UCSD-AML1 (cell line): ENCODE data around the gene STK33.

Experiments used
- DNase-seq: peaks from one replicate; lab custom pipeline; 2025; ENCODE audit not compliant: unreplicated experiment; lab: John Stamatoyannopoulos, UW

Gene STK33

DNA sequence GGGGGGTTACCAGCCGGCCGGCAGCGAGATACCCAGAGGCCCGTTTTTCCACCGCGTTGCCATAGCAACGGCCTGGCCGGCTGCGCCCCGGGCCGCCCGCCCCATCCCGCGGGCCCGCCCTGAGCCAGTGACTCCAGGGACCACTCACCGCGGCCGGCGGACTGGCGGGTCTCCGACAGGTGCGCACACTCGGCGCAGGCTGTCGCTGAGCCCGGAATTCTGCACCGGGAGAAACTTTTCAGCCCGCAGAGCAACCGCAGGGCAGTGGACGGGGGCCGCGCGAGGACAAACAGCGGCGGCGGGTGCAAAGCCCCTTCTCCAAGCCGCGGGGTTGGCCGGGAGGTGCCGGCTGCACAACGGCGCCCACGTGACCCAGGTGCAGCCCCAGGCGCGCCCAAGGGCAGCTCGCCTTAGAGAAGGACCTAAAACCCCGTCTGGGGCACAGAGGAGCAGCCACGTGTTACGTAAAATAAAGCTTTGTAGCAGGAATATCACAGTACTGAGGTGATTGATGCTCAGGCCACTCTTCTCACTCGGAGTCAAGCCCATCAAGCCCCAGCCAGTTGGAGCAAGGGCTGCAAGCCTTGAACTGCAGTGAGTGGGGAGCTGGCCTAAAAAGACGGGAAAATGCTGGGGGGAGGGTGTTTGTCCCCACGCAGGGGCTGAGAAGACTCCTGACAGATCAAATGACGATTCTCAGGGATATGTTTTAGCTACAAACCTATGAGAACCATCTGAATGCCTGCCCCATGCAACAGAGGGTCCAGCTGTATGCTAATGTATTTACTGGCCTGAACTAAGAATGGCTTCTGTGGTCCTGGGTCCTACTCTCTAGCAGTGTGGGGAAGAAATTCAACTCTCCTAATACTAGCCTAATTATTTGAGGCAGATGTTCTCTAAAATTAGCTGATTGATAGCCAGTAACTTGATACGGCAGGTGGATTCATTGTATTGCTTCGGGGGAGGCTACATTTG, at the start of gene STK33:
Gene STK33 (minus strand): TSS at position 294 of the 975 bp plus-strand sequence. CDS start 119,323 bp downstream, outside the sequence.
- no peak for DNase-seq

DNA sequence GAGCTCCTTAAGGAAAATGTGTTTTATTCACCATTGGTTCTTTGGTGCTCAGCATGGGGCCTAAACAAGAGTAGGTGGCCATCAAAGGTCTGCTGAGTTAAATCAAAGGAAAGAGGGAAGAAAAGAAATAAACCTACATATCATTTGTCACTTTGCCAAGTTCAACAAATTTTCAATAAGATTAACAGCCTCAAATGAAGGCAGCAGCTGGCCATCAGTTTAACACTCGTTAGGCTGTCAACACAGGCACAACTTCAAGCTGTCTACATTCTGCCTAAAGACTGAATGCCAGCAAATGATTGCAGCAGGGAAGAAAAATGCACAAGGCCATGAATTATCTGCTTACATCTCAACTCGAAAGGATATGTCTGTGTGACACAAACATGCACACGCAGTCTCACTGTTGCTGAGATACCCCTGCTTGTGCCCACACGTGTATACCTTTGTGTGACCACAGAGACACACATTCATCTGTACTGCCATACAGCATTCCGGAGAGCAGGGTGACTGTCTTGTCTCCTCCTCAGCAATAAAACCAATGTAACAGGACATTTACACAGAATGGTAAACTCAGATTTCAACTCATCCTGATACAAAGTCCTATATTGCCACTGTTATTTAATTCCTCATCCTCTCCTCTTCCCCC, 48.3 kb upstream of the STK33 start:
- no peak for DNase-seq

DNA sequence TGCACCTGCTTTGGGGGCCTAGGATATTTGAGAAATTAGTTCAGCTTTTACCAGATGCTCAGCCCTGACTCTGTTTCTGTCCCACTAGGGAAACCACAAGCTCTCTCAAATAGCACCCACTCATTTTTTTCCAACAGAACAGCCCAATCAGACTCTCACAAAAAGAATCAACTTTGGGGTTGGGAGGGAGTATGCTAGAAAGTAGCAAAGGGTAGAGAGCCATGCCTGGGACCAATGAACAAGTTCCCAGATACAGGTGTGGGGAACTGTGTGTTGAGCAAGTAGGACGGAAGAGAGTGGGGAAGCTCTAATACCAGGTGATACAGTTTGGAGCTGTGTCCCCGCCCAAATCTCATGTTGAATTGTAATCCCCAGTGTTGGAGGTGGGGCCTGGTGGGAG, 47.3 kb upstream of the STK33 start:
- DNase-seq = no peak

DNA sequence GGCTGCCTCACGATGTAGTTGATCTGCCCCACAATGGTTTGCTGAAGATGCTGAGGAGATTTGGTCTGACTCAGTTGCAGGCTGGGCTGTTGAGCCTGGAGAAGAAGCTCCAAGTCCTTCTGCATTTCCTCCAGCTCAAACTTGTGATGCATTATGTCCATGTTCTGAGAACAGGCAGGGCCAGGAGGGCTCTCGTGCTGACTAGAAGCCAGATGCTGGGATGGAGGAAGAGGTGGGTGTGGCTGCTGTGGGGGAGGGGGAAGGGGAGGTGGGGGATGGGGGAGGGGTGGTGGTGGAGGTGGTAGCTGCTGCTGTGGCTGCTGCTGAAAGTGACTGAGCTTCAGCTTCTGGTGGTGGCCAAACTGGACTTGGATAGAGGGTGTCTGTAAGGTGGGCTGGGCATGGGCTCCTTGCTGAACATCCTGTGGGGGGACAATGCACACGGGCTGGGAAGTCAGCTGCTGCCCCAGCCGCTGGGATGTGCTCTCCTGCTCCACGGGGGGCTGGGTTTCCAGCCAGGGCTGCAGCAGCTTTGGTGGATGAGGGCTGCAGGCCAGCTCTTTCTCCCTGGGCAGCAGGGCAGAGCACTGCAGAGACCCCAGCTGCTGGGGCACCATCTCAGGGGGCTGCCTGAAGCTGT, 46.4 kb upstream of the STK33 start:
- DNase-seq = no peak

DNA sequence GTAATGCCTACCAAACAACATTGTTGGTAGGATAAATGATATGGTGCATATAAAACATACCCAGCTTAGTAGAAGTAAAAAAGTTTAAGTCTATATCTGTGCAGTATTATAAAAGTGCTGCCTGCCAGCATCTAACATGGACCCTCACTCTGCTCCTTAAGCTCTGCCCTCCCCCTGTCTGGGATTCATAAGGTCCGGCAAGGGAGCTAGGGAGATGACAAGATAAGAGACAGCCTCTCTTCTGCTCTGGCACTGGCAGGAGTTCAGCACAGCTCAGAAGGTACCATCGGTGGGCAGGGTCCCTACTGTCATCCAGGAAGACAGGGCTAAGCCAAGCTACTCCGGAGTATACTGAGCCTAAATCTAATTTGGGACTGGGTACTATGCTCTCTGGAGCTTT, 45.6 kb upstream of the STK33 start:
- no peak for DNase-seq

DNA sequence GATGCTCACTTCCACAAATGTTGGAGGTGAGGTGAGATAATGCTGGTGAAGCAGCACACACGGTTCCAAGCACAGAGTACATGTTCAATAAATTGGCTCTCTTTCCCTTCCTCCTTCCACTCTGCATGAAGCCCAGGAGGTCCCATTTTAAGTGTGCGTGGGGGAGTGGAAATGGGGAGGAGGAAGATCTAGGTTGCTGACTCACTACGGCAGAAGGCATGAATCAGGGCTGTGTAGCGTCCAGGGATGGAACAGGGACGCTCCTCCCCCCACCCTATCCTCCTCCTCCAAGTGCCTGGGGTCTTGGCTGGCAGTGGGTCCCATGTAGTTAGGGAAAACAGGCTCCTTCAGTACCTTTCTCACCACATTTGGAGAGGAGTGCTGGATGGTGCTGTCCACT, 44.3 kb upstream of the STK33 start:
- DNase-seq = no peak

DNA sequence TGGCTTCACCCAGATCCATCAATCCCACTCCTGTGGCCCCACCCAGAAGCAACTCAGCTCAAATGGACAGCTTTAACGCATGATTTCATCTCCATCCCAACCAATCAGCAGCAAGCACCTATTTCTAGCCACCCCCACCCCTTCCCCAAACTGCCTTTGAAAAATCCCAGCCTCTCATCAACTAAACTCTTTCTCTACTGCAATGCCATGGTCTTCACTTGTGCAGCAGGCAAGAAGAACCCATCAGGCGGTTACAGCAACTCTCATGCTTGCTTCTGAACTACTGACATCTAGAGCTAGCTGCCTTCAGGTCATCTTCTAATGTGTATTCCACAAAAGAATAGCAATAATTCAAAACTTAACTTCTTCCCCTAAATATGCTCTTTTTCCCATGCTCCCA, 42.1 kb upstream of the STK33 start:
- DNase-seq = no peak

DNA sequence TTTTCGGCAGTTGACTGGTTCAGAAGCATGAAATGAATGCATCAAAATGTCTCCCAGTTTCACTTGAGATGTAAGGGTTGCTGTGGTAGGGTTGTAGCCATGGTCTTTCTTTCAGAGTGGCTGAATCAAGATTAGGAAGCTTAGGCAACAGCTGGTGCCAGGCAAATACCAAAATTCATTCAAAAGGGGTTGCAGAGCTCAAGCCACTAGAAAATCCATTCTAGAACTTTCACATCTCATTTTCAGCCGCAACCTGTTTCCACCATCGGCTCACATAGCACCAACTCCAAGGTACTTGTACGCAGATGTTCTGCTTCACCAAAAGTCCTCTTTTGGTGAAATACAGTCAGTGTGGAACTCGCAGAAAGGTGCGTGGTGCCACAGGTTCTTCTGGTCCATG, 40.5 kb upstream of the STK33 start:
- no peak for DNase-seq

DNA sequence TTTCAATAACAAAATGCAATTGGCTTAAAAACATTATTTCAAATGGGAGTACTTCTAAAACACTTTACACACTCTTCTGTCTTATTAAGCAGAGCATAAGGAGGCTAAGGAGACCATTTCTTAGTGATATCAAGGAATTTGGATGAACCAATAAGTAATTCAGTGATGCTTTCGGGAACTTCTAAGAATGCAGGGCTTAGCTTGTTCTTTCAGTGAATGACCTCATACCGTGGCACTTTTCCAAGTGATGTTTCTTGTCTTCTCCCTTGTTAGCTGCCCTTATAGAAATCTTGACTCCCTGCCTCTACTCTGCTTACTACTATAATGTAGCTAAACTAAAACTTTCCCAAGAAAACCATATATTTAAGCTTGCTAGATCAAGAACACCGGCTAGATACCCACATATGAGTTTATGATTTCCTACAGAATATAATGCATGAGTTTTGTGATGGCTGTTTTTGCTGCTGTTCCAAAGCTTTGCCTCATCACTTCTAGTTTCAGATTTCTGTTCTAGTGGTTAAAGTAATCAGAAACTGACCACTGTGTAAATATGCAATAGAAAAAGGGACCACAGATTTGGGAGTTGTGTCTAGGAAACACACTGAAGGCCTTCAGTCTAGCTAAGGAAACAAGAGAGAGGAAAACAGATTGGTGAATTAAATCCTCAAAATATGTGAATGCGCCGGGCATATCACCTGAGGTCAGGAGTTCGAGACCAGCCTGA, 37.5 kb upstream of the STK33 start:
- no peak for DNase-seq

DNA sequence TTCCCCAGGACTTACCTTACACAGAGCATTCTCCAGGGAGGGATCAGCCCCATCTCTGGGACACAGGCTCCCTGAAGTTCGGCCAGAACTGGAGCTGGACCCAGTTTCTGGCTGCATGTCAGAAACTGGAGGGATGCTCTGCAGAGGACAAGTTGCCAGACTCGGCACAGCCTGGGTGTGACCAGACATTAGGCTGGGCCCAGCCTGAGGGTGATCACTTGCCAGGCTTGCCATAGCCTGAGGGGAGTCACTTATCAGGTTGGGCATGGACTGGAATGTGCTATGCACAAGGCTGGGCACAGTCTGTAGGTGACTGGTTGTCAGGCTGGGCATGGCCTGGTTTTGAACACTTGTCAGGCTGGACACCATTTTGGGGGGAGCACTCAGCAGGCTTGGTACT, 30.7 kb upstream of the STK33 start:
- DNase-seq = no peak

DNA sequence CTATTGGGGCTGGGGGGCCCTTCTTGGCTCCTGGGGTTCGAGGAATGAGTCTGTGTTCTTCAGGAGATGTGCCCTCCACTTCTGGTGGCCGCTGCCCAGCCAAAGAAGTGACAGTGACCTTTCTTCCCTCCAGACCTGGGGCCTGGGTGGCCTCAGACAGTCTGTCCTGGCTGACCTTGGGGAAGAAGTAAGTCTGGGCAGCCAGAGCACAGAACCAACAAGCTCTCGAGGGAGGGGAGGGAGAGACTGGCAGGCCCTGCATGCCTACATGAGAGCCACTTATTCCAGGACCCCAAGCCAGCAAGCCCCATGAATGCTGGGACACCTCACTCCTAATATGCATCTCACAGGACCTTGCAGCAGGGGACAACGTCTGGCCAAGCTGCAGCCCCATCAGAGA, 27.1 kb upstream of the STK33 start:
- no peak for DNase-seq

DNA sequence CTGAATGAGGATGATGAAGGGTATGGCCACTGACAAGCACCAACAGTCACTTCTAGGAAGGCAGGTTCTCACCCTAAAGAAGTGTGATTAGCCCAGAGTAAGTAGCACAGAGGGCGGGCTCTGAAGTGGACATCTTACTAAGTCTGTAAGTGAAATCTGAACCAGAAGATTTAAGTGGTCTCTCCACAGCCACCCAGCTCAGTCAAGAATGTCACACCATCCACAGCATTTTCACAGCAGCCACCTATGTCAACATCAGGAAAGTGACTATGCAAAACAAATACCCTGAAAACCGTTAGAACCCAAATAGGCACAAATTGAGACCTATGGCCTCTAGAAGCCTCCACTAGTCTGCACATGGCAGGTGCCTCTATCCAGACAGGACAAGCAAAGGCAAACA, 23.0 kb upstream of the STK33 start:
- DNase-seq = no peak

DNA sequence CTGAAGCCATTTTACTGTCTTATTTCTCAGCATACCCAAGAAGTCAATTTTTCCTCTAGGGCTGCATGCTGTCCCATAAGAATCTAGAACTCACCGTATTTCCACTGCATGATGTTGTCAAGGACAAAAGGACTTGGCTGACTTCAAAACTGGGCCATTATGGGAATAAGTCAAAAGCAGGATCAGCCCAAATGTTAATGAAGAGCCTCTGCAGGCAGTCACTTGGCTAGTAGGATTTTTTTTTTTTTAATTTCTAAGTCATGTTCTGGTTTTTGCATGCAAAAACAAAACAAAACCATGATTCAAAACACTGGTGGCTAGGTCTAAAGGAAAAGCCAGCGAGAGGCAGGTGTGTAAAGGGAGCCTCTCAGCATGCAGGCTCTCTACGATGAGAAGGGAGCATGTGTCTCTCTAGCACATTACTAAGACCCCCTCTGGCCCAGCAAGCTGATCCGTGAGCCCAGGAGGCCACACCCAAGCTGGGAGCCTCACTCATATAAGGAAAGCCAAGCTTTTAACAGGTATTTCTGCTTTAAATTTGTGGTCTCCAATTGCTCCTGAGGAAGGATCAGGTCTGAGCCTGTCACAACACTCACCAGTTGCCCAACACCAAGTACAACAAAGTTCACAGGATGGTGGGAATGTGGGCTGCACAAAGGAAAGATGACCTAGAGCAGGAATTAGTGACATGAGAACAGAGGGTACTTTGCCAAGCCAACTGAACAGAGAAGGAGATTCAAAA, 21.4 kb upstream of the STK33 start:
- DNase-seq = no peak

DNA sequence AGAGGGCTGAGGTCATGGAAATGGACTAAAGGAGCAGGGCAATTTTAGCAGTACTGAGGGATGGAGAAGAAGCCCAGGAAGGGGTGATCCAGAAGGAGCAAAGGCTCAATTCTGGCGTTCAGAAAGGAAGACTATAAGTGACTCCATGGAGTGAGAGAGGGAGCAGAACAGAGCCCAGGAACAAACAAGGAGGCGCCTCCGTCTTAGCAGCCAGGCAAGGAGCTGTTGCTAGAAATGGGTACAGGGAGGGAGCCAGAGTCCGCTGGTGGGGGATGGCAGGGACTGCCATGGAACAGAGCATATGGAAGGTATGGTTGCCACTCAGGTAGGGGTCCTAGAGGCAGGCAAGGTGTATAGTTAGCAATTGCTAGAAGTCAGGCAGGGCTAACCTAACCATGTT, 20.5 kb upstream of the STK33 start:
- no peak for DNase-seq

DNA sequence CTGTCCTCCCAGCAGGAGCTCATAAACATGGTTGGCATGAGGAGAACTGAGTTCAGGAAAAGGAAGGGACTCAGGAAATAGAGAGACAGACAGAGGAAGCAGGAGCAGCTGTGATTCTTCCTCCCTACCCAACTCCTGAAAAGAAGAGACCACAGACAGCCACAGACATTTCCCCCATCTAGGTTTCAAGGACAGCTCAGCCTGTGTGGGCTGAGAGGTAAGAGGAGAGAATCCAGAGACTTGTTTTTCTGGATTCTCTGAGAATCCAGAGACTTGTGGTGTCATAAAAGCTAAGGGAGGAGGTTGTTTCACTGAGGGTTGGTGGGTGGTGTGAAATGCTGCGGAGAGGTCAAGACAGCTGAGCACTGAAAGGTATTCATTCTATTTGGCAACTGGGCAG, 19.0 kb upstream of the STK33 start:
- no peak for DNase-seq

DNA sequence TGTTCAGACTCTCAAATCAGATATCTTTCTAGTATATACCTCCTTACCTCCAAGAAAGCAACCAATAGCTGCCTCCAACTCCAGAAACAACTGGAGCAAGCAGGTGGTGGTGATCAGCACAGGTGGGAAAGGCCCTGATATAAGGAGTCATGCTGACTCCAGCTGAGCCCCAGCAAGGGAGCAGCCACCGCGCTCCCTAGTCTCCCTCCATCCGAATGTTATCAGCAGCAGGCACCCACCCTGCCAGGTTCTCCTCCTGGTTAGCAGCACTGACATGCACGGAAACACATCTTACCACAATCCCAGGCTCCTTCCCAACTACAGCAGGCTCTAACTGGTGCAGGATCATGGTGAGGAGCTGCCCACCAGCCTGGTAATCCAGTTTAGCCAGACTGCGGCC, 18.5 kb upstream of the STK33 start:
- DNase-seq = no peak

DNA sequence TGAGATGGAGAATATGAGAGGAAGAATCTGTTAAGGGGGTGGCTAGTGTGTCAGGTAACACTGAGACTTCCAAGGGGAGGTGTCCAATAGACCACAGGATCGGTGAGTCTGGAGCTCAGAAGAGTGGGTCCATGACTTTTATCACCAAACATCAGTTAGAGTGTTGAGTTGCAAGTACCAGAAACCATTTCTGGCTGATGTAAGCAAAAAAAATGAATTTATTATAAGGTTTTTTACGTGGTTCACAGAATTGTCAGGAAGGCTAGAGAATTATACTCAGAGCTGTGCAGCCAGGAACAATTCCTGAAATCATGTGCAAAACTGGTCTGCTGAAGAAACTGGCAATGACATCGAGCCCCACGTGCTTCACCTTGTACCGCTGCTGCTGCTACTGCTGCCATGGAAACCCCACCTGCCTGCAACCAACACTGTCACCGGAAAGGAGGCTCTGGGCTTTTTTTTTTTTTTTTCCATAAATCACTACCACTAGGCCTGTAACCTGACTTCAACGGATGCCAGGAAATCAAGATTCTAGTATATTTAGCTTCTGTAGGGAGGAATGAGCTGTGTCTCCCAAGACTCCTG, 16.6 kb upstream of the STK33 start:
- no peak for DNase-seq

DNA sequence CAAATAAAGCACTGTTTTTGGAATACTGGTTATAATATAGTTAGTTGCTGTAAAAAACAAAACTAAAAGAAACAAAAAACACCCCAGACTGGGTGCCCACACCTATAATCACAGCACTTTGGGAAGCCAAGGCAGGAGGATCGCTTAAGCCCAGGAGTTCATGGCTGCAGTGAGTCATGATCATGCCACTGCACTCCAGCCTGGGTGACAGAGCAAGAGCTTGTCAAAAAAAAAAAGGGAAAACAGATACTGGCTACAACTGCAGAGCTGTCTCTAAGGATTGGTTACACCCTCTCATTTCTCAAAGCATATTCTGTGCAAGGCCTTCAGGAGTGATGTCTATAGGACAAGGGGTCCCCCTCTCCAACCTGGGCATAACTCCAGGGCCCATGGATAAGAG, 14.6 kb upstream of the STK33 start:
- no peak for DNase-seq

DNA sequence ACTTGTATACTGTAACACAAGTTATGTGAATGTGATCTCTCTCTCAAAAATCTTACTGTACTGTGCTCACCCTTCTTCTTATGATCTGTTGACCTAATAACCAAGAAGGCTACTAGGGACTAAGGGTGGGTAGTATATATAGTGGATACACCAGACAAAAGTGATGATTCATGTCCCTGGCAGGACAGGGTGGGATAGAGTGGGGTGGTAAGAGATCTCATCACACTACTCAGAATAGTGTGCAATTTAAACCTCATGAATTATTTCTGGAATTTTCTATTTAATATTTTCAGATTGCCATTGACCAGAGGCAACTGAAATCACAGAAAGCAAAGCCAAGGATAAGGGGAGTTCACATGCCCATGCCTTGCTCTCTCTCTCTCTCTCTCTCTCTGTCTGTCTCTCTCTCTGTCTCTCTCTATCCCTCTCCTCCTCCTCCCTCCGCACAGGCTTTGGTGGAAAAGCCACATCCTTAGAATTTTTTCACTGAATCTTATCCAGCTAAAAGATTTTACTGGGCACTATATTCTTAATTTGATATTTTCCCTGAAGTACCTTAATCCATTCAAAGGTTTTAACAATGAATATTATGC, 12.0 kb upstream of the STK33 start:
- no peak for DNase-seq
